GM10266 (cell line): ENCODE results near the gene ZNRF4.

Experiments used
- DNase-seq: peaks from one replicate; pipeline ENCODE4 v3.0.0; 2012; ENCODE audit errors: extremely low spot score
- CTCF ChIP-seq: IDR thresholded peaks from 2 replicates; pipeline ENCODE4 v1.5.1; 2012; ENCODE audit warnings: mild to moderate bottlenecking, low read depth; ENCODE audit not compliant: control insufficient read depth, insufficient read depth; ENCODE audit errors: missing control alignments

Gene ZNRF4

GRCh38 chr19:5459360-5459759 lies 4.1 kb downstream of the ZNRF4 start:
- no peak for TF ChIP-seq CTCF
- no peak for DNase-seq

- DNase-seq, result no peak
- TF ChIP-seq CTCF, result no peak
Measured at GRCh38 chr19:5460748-5461147, 5.5 kb downstream of the ZNRF4 start.

GRCh38 chr19:5463959-5464358 lies 8.7 kb downstream of the ZNRF4 start:
- no peak for DNase-seq
- no peak for TF ChIP-seq CTCF

GRCh38 chr19:5466072-5466471 lies 10.9 kb downstream of the ZNRF4 start:
- TF ChIP-seq CTCF, result no peak
- no peak for DNase-seq

GRCh38 chr19:5466814-5467291 lies 11.6 kb downstream of the ZNRF4 start:
- no peak for DNase-seq
- TF ChIP-seq CTCF, result no peak

GRCh38 chr19:5470264-5470671 lies 15.1 kb downstream of the ZNRF4 start:
- TF ChIP-seq CTCF, result no peak
- no peak for DNase-seq

GRCh38 chr19:5472286-5472685 lies 17.1 kb downstream of the ZNRF4 start:
- DNase-seq, result no peak
- TF ChIP-seq CTCF, result no peak
